NCI-H510A treated with DMSO at 0.1 percent for 48 hours (cell line): ENCODE results near the gene STAM.
"Not testable (repeated sequence)": the region's sequence is repeated elsewhere in the genome, so short reads cannot be mapped to it uniquely, and the experiment has no call there.

Experiments used
- DNase-seq: peaks from one replicate; lab custom pipeline; 2025; lab: John Stamatoyannopoulos, UW

STAM gene

DNA sequence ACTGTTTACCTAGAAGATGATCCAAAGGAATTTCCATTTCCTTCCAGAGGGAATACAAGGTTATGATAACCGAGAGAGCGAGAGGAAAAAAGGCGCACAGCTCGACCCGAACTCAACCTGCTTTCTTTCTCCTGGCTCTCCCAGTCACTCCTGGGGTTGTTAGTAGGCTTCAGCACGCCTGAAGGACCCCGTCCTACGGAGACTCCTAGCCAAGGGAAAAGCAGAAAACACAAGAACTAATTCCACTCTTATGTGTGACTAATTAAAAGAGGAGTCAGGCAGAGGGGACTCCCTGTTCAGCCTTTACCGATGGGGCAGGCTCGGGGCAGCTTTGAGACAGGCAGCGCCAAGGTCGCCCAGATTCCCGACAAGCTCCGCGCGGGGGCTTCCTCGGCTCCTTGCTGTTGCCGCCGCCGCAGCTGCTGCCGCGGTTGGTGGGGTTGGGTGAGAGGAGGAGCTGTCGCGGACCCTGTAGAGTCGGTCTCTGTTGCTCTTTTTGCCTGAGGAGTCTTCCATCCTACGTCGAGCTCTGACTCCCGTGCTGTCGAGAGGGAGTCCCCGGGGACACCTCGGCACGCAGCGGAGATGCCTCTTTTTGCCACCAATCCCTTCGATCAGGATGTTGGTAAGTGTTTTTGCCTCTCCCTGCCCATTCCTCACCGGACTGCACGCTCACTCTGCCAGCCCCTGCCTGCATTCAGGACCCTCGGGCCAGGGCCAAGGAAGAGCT, at the start of gene STAM:
STAM (plus strand) TSS at position 397 of the 730 bp plus-strand sequence; CDS start at position 586, 189 bp downstream.
- DNase-seq = peak; percentile 80

DNA sequence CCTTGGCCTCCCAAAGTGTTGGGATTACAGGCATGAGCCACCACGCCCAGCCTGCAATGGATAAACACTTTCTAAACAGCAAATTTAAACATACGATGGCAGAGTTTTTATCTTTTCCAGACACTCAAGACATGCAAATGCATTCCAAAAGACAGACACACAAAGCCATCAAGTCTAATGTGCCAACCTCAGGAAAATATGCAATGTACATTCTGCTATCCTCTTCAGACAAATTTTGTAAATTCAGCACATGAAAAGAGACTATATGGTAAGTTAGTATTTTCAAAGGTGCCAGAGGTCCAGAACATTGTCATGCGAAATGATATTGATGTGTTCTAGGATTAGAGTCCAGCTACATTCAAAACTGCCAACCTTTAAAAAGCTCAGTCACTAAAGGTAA, 46.6 kb upstream of the STAM start:
- no peak for DNase-seq

DNA sequence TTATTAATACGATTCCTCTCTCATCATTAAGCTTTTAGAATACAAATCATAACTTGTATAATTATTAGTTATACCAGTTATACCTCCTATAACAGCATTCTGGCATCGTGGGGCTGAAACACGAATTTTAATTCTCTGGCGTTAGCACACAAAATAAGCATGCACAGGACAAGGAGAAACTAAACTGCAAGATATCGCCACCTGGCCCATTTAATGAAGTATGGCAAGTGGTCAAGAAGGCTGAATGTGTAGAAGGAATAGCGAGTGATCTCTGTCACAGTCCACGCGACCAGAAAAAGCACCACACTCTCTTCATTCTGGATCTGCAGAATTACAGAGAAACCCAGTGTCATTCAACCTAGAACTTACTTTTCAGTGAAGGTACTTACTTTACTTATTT, 44.9 kb upstream of the STAM start:
- no peak for DNase-seq

DNA sequence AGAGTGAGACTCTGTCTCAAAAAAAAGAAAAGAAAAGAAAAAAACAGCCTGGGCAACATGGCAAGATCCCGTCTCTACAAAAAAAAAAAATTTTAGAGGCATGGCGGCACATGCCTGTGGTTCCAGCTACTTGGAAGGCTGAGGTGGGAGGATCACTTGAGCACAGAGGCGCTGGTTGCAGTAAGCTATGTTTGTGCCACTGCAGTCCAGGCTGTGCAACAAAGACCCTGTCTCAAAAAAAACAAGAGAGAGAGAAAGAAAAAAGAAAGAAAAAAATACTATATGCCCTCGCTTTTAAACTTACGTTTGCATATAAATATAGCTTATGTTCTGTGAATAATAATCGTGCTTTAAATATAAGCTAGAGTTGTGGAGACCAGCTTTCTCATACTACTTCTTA, 38.0 kb upstream of the STAM start:
- DNase-seq = no peak

DNA sequence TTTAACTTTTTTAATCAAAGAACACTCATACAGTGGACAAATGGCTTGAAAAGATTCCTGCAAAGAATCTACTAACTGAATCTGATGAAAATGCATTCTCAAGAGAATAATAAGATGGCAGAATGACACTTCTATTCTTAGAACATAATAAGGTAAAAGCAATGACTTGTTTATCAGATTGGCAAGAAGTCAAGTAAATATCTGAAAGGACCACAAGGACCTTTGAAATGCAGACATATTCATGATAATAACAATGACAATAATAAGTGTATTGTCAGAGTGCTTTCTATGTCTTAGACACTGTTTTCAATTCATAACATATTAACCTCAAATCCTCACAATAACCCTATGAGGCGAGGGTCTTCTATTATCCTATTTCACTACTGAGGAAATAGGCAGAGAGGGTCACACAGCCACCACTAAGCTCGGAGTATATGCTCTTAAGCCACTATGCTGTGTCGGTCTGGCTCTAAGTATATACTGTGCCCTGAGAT, 37.4 kb upstream of the STAM start:
- no peak for DNase-seq

DNA sequence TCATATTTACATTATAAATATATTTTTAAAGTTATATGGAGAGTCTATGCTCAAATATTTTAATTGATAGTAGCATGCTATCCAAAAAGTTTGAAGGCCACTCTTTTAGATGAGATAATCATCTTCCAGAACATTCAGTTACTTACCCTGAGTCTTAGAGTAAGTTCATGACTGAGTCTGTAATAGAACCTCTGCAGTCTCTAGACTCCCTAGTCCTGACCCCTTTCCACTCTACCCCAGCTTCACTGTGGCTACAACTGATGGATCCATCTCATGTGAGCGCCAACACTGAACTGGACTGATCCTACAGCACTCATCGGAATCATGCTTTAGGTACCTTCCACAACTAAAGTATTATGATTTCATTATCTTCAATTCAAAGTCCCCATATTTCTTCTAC, 36.9 kb upstream of the STAM start:
- no peak for DNase-seq

DNA sequence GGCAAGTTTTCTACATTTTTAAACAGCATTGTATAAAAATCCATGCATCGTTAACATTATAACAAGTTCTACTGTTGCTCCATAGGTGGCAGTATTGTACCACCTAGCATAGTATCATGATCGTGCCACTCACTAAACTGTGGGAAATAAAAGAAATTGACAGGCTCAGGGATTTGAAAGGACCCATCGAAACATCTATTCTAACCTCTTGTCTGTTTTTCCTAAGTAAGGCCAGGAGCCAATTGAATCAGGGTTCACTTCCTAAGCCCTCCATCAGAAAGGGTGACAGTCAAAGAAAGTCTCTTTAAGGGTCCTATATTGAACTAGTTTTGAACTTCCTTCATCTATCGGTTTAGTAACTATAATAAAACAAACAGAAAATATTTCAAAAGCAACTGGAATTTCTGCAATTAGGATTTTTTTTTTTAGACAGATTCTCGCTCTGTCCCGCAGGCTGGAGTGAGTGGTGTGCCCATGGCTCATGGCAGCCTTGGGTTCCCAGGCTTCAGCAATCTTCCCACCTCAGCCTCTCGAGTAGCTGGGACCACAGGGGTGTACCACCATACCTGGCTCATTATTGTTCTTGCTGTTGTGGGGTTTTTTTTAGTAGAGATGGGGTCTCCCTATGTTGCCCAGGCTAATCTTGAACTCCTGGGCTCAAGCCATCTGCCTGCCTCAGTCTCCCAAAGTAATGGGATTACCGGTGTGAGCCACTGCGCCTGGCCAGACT, 36.2 kb upstream of the STAM start:
- DNase-seq = peak; percentile 42

DNA sequence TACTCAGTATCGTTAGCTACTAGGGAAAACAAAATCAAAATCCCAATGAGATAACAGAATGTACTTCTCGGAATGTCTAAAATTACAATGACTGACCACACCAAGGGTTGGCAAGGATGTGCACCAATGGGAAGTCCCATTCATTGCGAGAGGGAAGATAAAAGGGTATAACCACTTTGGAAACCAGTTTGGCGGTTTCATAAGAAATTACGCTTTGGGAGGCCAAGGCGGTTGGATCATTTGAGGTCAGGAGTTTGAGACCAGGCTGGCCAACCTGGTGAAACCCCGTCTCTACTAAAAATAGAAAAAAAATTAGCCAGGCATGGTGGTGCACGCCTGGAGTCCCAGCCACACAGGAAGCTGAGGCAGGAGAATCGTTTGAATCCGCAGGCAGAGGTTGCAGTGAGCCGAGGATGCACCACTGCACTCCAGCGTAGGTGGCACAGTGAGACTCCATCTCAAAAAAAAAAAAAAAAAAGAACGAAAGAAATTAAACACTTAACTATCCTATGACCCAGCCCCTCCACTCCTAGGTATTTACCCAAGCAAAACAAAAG, 34.4 kb upstream of the STAM start:
- no peak for DNase-seq

DNA sequence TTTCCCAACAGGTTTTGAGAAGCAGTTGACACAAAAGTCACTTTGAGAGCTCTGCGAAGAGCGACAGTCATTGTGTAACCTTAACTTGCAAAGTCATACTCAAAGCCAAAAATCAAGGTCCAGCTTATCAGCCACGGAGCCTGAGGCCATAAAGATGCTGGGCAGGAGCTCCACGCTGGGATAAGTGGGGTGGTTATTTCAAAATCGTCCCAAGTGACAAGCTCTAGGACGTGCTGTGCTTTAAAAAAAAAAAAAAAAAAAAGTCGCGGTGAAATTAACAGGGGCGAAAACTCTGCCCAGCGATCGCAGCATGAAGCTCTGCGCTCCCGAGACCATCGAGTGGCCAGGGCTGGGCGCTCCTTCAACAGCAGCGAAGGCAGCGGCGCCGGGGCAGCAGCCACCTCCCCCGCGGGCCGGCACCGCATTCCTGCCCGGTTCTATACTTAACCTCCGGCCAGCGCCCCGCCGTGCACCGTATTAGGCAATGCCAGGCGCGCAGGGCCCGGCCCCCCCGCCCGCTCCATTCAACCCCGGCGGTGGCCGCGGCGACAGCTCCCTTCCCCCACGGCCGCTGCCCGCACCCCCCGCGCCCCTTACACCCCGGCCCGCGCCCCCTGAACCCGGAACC, 27.4 kb upstream of the STAM start:
- DNase-seq = peak; percentile 22

DNA sequence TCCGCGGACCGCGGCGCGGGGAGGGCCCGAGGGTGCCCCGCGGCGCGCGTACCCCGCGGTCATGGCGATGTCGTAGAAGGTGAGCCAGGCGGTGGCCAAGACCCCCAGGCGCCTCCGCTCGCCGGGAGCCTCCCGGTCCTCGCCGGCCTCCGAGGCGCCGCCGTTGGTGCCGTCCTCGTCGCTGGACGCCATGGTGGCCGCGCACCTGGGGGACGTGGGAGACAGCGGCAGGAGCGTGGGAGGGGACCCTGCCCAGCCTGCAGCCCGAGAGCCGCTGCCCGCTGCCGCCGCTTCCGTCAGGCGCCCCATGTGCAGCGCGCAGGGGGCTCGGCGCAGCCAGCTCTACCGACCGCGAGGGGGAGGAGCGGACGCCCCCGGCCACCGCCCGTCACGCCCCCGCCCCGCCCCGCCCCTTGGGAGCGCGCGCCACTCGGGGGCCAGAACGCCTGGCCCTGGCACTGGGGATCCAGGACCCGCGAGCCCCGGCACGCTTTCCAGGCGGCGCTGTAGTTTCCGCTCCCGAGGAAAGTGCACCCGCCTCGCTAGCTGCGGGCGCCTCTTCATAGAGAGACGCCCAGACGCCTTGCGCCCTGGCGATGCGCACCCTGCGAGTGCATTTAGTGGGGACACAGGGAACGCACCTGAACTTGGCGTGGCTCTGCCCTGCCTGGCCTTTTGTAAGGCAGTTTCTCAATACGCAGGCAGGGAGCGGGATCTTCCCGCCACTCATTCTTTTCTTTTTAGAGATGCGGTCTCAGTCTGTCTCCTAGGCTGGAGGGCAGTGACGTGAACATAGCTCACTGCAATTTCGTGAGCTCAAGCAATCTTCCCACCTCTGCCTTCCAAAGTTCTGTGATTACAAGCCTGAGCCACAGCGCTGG, 26.7 kb upstream of the STAM start, which contains the start of gene HACD1:
HACD1 (minus strand) TSS at position 344 of the 881 bp plus-strand sequence; CDS start at position 309, 35 bp downstream.
- DNase-seq = peak; percentile 37

DNA sequence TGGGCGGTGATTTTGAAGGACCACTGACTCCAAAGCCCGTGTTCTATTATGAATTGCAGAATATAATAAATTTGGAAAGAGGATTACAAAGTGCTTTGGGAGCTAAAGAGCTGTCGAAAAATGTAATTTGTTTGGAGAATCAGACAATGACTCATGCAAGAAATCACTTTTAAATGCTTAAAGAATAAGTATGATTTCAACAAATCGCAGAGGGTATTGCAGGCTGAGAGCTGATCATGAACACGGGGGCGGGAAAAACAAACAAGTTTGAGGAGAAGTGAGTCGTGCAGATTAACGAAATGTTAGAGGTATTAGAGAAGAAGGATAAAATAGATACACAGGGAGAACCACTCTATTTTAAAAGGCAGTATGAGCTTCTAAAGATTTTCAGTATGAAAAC, 21.9 kb upstream of the STAM start:
- DNase-seq = no peak

DNA sequence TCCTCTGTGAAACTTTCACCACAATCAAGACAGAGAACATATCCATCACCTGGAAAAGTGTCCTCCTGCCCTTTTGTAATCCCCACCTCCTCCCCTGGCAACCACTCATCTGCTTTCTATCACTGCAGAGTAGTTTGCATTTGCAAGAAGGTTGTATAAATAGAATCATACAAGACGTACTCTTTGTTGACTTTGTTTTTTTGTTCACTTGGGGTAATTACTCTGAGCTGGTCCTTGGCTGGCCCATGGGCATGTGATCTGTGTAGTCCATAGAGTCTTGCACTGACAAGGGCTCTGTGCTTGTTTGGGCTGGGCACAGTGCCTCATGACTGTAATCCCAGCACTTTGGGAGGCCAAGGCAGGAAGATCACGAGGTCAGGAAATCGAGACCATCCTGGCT, 19.0 kb upstream of the STAM start:
- no peak for DNase-seq

DNA sequence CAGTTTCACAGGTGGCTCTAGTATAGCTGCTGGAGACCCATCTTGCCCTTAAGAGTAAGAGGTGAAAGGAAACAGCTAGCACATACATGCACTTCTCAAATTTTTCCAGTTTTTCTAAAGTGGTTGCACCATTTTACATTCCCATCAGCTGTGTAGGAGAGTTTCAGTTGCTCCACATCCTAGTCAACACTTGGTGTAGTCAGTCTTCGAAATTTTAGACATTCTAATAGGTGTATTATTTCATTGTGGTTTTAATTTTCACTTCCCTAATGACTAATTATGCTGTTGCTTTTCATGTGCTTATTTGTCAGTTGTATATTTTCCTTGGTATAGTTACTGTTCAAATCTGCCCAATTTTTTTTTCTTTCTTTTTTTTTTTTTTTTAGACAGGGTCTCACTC, 17.3 kb upstream of the STAM start:
- DNase-seq = no peak

DNA sequence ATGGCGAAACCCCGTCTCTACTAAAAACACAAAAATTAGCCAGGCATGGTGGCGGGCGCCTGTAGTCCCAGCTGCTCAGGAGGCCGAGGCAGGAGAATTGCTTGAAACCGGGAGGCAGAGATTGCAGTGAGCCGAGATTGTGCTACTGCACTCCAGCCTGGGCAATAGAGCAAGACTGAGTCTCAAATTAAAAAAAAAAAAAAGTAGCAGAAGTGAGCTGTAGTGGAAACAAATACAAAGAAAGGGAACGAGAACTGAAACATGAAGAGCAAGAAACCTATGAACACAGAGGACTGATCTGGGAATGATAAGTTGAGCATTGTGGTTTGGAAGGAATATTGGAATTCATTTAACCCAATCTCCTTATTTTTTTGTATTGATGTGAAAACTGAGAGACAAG, 11.4 kb upstream of the STAM start:
- DNase-seq = not testable (repeated sequence)

DNA sequence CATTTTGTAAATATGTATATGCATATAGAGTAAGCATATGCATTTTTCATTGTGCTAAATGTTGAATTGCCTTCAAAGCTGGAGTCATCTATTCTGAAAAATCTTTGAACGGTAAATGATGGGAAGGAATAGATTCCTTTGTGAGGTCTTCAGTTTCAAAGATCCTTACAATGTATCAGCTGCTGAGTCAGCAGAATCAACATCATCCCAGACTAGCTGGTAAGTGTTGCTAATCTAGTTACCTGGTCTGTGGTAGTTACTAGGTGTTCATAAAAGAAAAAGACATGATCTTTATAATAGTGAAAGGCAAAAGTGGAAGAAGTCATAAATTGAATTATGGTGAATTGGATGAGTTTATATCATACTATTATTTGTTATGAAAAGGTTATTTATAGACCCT, 10.6 kb upstream of the STAM start:
- DNase-seq = no peak

DNA sequence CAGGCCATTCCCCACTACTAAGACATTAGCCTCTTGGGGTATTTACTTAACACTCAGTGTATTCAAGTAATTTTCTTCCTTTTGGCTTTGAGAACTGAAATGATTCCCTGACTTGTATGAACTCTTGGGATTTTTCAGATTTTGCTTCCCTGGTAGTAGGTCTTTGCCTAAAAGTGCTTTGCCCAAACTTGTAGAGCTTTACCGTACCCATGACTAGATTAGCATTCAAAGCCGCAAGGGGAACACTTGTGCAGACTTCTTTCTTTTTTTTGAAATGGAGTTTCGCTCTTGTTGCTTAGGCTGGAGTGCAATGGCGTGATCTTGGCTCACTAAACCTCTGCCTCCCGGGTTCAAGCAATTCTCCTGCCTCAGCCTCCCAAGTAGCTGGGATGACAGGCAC, 6.1 kb upstream of the STAM start:
- DNase-seq = no peak

DNA sequence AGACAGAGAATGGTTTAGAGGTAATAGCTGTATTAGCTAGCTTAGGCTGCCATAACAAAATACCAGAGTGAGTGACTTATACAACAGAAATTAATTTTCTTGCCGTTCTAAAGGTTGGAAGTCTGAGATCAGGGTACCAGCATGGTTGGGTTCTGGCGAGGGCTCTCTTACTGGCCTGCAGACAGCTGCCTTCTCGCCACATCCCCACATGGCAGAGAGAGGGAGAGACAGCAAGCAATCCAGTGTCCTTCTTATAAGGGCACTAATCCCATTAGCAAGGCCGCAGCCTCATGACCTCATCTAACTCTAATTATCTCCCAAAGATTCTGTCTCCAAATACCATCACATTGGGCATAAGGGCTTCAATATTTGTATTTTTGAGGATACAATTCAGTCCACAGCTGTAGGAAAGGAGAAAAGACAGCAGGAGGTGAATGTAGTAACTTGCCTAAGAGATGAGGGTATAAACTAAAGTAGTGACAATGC, 3.6 kb upstream of the STAM start:
- DNase-seq = no peak

DNA sequence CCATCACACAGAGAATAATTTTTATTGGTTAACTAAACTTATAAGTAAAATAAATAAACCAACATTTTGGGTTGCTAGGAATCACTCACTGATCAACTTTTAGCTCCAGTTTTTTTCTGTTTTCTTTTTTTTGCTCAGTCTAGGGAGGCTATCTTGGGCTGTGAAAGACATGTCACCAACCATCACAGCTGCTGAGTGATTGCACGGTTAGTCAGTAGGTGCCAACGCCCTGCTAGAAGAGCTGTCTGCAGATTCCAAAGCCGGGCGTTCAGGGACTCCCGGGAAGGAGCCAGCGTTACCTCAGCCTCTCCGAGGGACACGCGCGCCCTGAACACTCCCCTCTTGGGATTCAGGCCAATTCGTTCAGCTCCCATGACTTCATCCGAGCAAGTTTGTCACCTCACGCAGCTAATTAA, 604 bp upstream of the STAM start:
- no peak for DNase-seq

DNA sequence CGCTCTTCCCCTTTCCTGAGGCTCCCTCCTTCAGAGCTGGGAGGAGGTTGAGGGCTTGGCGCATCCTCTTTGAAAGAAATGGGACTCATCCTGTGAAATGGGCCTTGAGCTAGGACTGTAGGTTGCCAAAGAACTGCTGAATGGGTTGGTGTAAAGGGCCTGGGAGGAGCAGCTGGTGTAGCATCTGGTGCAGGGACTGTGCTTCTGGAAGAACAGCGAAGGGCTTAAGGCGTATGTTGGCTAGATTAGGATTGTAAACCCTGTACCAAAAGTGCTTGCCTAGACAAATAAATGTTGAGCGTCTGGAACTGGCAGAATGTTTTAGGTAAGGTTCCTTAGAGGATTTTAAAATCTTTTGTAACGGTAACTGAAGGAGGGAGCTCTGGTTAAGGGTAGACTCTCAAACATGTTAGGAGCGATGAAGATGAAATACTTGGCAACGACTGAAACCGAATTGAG, 563 bp downstream of the STAM start:
- no peak for DNase-seq

DNA sequence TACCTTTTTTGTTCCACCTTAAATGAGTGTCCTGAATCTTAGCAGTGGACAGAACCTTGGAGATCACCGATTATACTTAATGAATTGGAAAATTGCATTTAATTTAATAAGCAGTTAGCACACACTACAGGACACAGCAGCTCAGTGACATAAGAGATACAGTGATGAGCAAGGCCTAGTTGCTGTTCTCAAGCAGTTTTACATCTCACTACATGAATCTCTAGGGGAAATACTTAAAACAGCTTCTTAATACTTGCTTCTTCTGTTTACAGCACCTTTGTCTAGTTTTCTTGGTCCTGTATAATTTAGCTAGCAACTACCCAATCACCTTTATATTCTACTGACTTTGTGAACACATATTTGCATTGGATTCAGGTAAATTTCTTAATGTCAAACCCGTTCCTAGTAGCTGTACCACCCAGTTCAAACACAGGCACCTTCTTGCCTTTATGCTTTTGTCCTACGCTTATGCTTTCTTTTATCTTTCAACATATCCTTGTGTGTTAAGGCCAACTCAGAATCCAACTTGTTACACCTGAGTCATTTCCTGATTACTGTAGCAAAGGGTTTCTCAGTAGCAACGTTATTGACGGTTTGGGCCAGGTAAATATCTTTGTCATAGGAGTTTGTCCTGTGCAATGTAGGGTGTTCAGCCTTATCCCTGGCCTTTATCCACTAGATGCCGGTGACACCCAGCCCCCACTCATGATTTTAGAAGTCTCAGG, 1.8 kb downstream of the STAM start:
- DNase-seq = no peak

DNA sequence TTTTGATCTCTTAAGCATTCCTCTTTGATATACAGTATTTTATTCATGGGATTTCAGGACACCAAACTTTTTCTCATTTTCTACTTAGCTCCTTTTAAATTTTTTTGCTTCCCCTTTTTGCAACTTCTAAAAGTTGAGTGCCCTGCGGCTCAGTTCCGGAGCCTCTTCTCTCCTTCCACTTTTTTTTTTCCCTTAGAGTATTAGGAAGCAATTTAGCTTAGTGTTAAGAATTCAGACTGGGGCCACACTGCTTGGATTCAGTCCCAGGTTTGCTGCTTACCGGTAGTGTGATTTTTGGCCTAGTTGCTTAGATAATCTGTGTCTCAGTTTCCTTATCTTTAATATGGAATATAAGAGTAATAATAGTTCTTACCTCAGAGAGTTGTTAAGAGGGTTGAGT, 3.4 kb downstream of the STAM start:
- no peak for DNase-seq
